ENCODE data around the gene MANF. TPM values are rescaled to one million over a fixed set of nuclear protein-coding genes. Genes with fewer than 3 reads are reported as not detected.

MANF gene
- total and polyA plus RNA-seq, 2 of the 4 experiments (the other 2 are of a cell fraction): 65.4 to 122 TPM

DNA sequence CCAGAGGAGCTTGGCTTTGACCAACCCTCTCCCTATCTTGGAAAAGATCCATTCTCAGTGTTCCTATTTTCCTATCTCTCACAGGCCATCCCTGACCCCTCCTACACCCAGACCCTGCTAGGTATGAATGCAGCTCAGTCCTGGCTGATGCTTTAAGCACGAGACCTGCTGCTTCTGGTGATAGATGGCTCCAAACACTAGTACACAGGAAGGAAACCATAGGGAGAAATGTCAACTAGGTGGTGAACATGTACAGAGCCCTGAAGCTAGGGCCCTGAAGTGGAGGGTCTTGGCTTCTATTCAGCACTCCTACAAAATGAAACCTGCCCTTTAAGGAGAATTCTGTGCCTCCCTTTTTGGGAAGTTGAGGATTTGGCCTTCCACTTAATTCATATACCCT lies 47.4 kb upstream of the MANF start:
- DNase-seq (no peak), ATAC-seq (ENCODE audit: low read depth) (no peak)
- TF ChIP-seq BHLHE40 (IDR thresholded peaks at IDR 0.05; ENCODE audit: low read depth, low read length) (no peak), RAD21 (IDR thresholded peaks at IDR 0.05; ENCODE audit: low read length) (no peak), NFE2L2 (IDR thresholded peaks at IDR 0.05; ENCODE audit: low read depth, low read length) (no peak), CEBPB (IDR thresholded peaks at IDR 0.05; ENCODE audit: low read depth, low read length) (no peak), RCOR1 (IDR thresholded peaks at IDR 0.05; ENCODE audit: insufficient replicate concordance, low read length) (no peak)
- TF ChIP-seq, protein P1, sequence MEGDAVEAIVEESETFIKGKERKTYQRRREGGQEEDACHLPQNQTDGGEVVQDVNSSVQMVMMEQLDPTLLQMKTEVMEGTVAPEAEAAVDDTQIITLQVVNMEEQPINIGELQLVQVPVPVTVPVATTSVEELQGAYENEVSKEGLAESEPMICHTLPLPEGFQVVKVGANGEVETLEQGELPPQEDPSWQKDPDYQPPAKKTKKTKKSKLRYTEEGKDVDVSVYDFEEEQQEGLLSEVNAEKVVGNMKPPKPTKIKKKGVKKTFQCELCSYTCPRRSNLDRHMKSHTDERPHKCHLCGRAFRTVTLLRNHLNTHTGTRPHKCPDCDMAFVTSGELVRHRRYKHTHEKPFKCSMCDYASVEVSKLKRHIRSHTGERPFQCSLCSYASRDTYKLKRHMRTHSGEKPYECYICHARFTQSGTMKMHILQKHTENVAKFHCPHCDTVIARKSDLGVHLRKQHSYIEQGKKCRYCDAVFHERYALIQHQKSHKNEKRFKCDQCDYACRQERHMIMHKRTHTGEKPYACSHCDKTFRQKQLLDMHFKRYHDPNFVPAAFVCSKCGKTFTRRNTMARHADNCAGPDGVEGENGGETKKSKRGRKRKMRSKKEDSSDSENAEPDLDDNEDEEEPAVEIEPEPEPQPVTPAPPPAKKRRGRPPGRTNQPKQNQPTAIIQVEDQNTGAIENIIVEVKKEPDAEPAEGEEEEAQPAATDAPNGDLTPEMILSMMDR (conservative IDR thresholded peaks at IDR 0.05; ENCODE audit: low read depth, low read length): no peak
- no CpG with 5 or more reads among the region's 1 CpG for WGBS, 2 experiments (ENCODE audit: extremely low coverage in 2 of 2, insufficient read length in 1 of 2)
- no peaks in the 10 kb centered on the region; the same call in 1 of the 2 replicates for H3K27me3 ChIP-seq (ENCODE audit: control insufficient read depth, insufficient read depth, low read length)
- H2BK5ac ChIP-seq (ENCODE audit: low read depth, low read length, poor library complexity, severe bottlenecking): no peak overlapping the region
- BruUV-seq (replicated peaks): no TSS peak
- H2BK15ac ChIP-seq (ENCODE audit: low read depth, low read length): no peak overlapping the region
- dilution Hi-C loops (cut with HindIII; ENCODE audit: low sequenced_read_pairs, unreplicated experiment) (no loop called here), in situ Hi-C loops (cut with MboI; ENCODE audit: low sequenced_read_pairs) (no loop called here), intact Hi-C loops (cut with micrococcal nuclease) (loop anchor here (10.0 kb wide), 1 partner anchor 587 kb away; no protein-coding TSS in a partner anchor)
- H3K14ac ChIP-seq (replicated peaks; ENCODE audit: low read depth, low read length): no peak overlapping the region
- no peak overlapping the region for H2AK9ac ChIP-seq (replicated peaks; ENCODE audit: low read depth, low read length, poor library complexity)
- no peak overlapping the region for H4K91ac ChIP-seq (ENCODE audit: insufficient read depth, low read depth, low read length)
- CTCF ChIA-PET: interaction anchor here (0.7 kb wide), 1 partner anchor 27 kb away, joined by 3 read pairs; no protein-coding TSS in a partner anchor
- H3K56ac ChIP-seq (ENCODE audit: extremely low read depth, insufficient read depth, low read length): no peak overlapping the region
- H4K8ac ChIP-seq (ENCODE audit: low read depth in 2 of 2, low read length in 2 of 2): no peak overlapping the region
- H3K23ac ChIP-seq (ENCODE audit: low read depth, low read length): no peak overlapping the region
- H4K20me1 ChIP-seq (ENCODE audit: insufficient read depth, low read length): no peaks in the 10 kb centered on the region
- no peaks in the 10 kb centered on the region for H3K79me1 ChIP-seq (ENCODE audit: low read depth in 1 of 2, low read length in 2 of 2)
- H3K4me2 ChIP-seq (ENCODE audit: low read depth, low read length): no peak overlapping the region
- H3K9me1 ChIP-seq (ENCODE audit: insufficient read depth, low read length): peaks cover 7% of the 10 kb centered on the region
- POLR2A ChIA-PET (ENCODE audit: unreplicated experiment): no interaction called here
- no peak overlapping the region for H3K9ac ChIP-seq (ENCODE audit: low read depth, low read length)
- H3K18ac ChIP-seq (ENCODE audit: low read depth, low read length): no peak overlapping the region
- H2BK20ac ChIP-seq (ENCODE audit: low read depth, low read length): no peak overlapping the region
- no peak overlapping the region for H2AK5ac ChIP-seq (ENCODE audit: low read depth, low read length)
- H3K9me3 ChIP-seq (ENCODE audit: control insufficient read depth, insufficient read depth, low read length): no peaks in the 10 kb centered on the region
- peaks cover 13% of the 10 kb centered on the region for H3K4me1 ChIP-seq (ENCODE audit: control insufficient read depth, insufficient read depth, low read length)
- no peak overlapping the region for H2BK120ac ChIP-seq (ENCODE audit: low read depth, low read length)
- H2AFZ ChIP-seq (replicated peaks; ENCODE audit: low read length, poor library complexity): no peak overlapping the region
- no peak overlapping the region for H3K4ac ChIP-seq (ENCODE audit: low read depth, low read length)
- H3K36me3 ChIP-seq (ENCODE audit: control insufficient read depth, insufficient read depth, low read length): no peaks in the 10 kb centered on the region
- H3K27ac ChIP-seq (ENCODE audit: insufficient read depth, low read length): no peak overlapping the region
- H4K5ac ChIP-seq (ENCODE audit: low read depth, low read length): no peak overlapping the region
- H3K4me3 ChIP-seq (ENCODE audit: insufficient read depth, low read depth, low read length): no peak overlapping the region

Data from IMR-90 (cell line).